Endothelial cell of umbilical vein (primary cell): ENCODE results near the gene PLA2G1B.

ENCODE experiments used
- JUN ChIP-seq: IDR thresholded peaks from 2 replicates; pipeline ENCODE4 v1.6.1; 2011; ENCODE audit warnings: borderline replicate concordance, low read depth; ENCODE audit not compliant: insufficient read length, insufficient read depth
- MAX ChIP-seq: IDR thresholded peaks from 2 replicates; pipeline ENCODE4 v1.6.1; 2011; ENCODE audit not compliant: insufficient read depth, insufficient read length
- POLR2AphosphoS5 ChIP-seq: IDR thresholded peaks from 2 replicates; pipeline ENCODE4 v1.6.1; 2012; ENCODE audit warnings: low read depth, mild to moderate bottlenecking, control low read depth, low read length, moderate library complexity; ENCODE audit not compliant: insufficient read depth

GRCh38 chr12:120373683-120374082 lies 46.1 kb upstream of the PLA2G1B start:
- TF ChIP-seq POLR2AphosphoS5: no peak
- no peak for TF ChIP-seq MAX
- TF ChIP-seq JUN: no peak
